Neural progenitor cell (in vitro differentiated cells): Measurements from ENCODE around the gene NFKBIL1. TPM values are rescaled to one million over a fixed set of nuclear protein-coding genes. Genes with fewer than 3 reads are reported as not detected.

Source experiments
- DNase-seq: peaks from one replicate; pipeline ENCODE4 v3.0.0-alpha.2; 2016; ENCODE audit warnings: low spot score
- H2AFZ ChIP-seq: fragments of 200-600 bp; sonication (generic); replicated peaks from 2 replicates; pipeline ENCODE4 v1.6.1; 2016; ENCODE audit warnings: antibody characterized with exemption
- H3F3A ChIP-seq: fragments of 200-600 bp; sonication (generic); 2 replicates; pipeline ENCODE4 v1.6.1; 2016; ENCODE audit warnings: antibody characterized with exemption, low read depth
- H3K27ac ChIP-seq: fragments of 200-600 bp; sonication (generic); 2 replicates; pipeline ENCODE4 v1.5.1; 2016; ENCODE audit warnings: mild to moderate bottlenecking
- H3K27me3 ChIP-seq: fragments of 200-600 bp; sonication (generic); 2 replicates; pipeline ENCODE4 v1.6.1; 2016; ENCODE audit warnings: mild to moderate bottlenecking, moderate library complexity
- H3K36me3 ChIP-seq: fragments of 200-600 bp; sonication (generic); 2 replicates; pipeline ENCODE4 v1.5.1; 2016
- H3K4me1 ChIP-seq: fragments of 200-600 bp; sonication (generic); 2 replicates; pipeline ENCODE4 v1.6.1; 2016; ENCODE audit warnings: mixed run types
- H3K4me2 ChIP-seq: fragments of 200-600 bp; sonication (generic); 2 replicates; pipeline ENCODE4 v1.6.1; 2016
- H3K4me3 ChIP-seq: fragments of 200-600 bp; sonication (generic); 2 replicates; pipeline ENCODE4 v1.5.1; 2016
- H3K79me2 ChIP-seq: fragments of 200-600 bp; sonication (generic); 2 replicates; pipeline ENCODE4 v1.6.1; 2016; ENCODE audit warnings: low read depth
- H3K9ac ChIP-seq: fragments of 200-600 bp; sonication (generic); 2 replicates; pipeline ENCODE4 v1.6.1; 2016
- H3K9me3 ChIP-seq: fragments of 200-600 bp; sonication (generic); 2 replicates; pipeline ENCODE4 v1.5.1; 2016; ENCODE audit warnings: low read depth
- H4K20me1 ChIP-seq: fragments of 200-600 bp; sonication (generic); 2 replicates; pipeline ENCODE4 v1.6.1; 2016; ENCODE audit warnings: low read depth
- H3K27ac Mint-ChIP-seq: 3 replicates; pipeline ENCODE4 v1.8.0; 2021; ENCODE audit warnings: mixed read lengths
- H3K27me3 Mint-ChIP-seq: 2 replicates; pipeline ENCODE4 v1.8.0; 2022; ENCODE audit warnings: low read depth, mild to moderate bottlenecking, inconsistent platforms, moderate library complexity, mixed read lengths; ENCODE audit not compliant: insufficient read depth
- H3K36me3 Mint-ChIP-seq: 3 replicates; pipeline ENCODE4 v1.8.0; 2021; ENCODE audit warnings: mixed read lengths
- H3K4me1 Mint-ChIP-seq: 3 replicates; pipeline ENCODE4 v1.8.0; 2021; ENCODE audit warnings: mixed read lengths
- H3K4me3 Mint-ChIP-seq: 3 replicates; pipeline ENCODE4 v1.8.0; 2021; ENCODE audit warnings: mild to moderate bottlenecking, moderate library complexity, mixed read lengths
- H3K9me3 Mint-ChIP-seq: 3 replicates; pipeline ENCODE4 v1.8.0; 2020; ENCODE audit warnings: mixed read lengths
- CTCF ChIP-seq: fragments of 200-600 bp; sonication (generic); IDR thresholded peaks from 2 replicates; pipeline ENCODE4 v1.5.1; 2017; ENCODE audit warnings: antibody characterized with exemption, mild to moderate bottlenecking
- EZH2 ChIP-seq: fragments of 200-600 bp; sonication (generic); IDR thresholded peaks from 2 replicates; pipeline ENCODE4 v1.6.1; 2017; ENCODE audit warnings: antibody characterized with exemption, mild to moderate bottlenecking, moderate library complexity
- EZH2phosphoT487 ChIP-seq: fragments of 200-600 bp; sonication (generic); IDR thresholded peaks from 2 replicates; pipeline ENCODE4 v1.6.1; 2017; ENCODE audit warnings: antibody characterized with exemption
- total RNA-seq: library from RNA; depleted of rRNA; stranded (reverse); fragments of >200 nt; gene quantifications from 2 replicates; pipeline ENCODE4 v1.2.3, GENCODE V29; 2015; ENCODE audit warnings: low replicate concordance

NFKBIL1 gene
- total RNA-seq, 1 donor from 2014 or later: 8.6 TPM

- Histone ChIP-seq H3K27me3 (no peaks in the 10 kb centered on the region), H4K20me1 (no peaks in the 10 kb centered on the region), H3K27ac (no peak overlapping the region), H2AFZ (no peak overlapping the region), H3F3A (no peaks in the 10 kb centered on the region), H3K4me2 (no peak overlapping the region), H3K79me2 (no peaks in the 10 kb centered on the region), H3K4me3 (no peak overlapping the region), H3K9ac (no peak overlapping the region), H3K36me3 (no peaks in the 10 kb centered on the region), H3K4me1 (no peaks in the 10 kb centered on the region), H3K9me3 (no peaks in the 10 kb centered on the region)
- Mint-ChIP-seq H3K27me3 (no peaks in the 10 kb centered on the region), H3K4me1 (no peaks in the 10 kb centered on the region), H3K4me3 (no peak overlapping the region), H3K27ac (no peak overlapping the region), H3K9me3 (no peaks in the 10 kb centered on the region), H3K36me3 (peaks cover 12% of the 10 kb centered on the region)
- TF ChIP-seq CTCF (no peak), EZH2 (no peak), EZH2phosphoT487 (no peak)
- DNase-seq: no peak
Observed at GRCh38 chr6:31559958-31560696, 12.7 kb downstream of the NFKBIL1 start.

GRCh38 chr6:31560697-31561058 is 13.3 kb downstream of the NFKBIL1 start:
- Mint-ChIP-seq H3K4me3 (no peak overlapping the region), H3K36me3 (peaks cover 12% of the 10 kb centered on the region), H3K4me1 (no peaks in the 10 kb centered on the region), H3K27ac (no peak overlapping the region), H3K9me3 (no peaks in the 10 kb centered on the region), H3K27me3 (no peaks in the 10 kb centered on the region)
- no peaks in the 10 kb centered on the region for H3K27me3 ChIP-seq
- H3K9ac ChIP-seq: no peak overlapping the region
- H2AFZ ChIP-seq: no peak overlapping the region
- H3K4me1 ChIP-seq: no peaks in the 10 kb centered on the region
- H3K79me2 ChIP-seq: no peaks in the 10 kb centered on the region
- H3K9me3 ChIP-seq: no peaks in the 10 kb centered on the region
- H3K4me3 ChIP-seq: no peak overlapping the region
- no peak for DNase-seq
- no peak overlapping the region for H3K27ac ChIP-seq
- no peak overlapping the region for H3K4me2 ChIP-seq
- no peaks in the 10 kb centered on the region for H4K20me1 ChIP-seq
- TF ChIP-seq EZH2 (no peak), CTCF (no peak), EZH2phosphoT487 (no peak)
- no peaks in the 10 kb centered on the region for H3K36me3 ChIP-seq
- no peaks in the 10 kb centered on the region for H3F3A ChIP-seq

- peaks cover 6% of the 10 kb centered on the region for H3K4me1 ChIP-seq
- peak overlapping the region; percentile 34 for H2AFZ ChIP-seq
- no peaks in the 10 kb centered on the region for H4K20me1 ChIP-seq
- no peak overlapping the region for H3K9ac ChIP-seq
- no peak overlapping the region for H3K4me3 ChIP-seq
- no peaks in the 10 kb centered on the region for H3K9me3 Mint-ChIP-seq
- H3K36me3 ChIP-seq: no peaks in the 10 kb centered on the region
- no peaks in the 10 kb centered on the region for H3K27me3 ChIP-seq
- DNase-seq: no peak
- no peak overlapping the region for H3K27ac ChIP-seq
- peak overlapping the region; percentile 57 for H3K4me3 Mint-ChIP-seq
- no peaks in the 10 kb centered on the region for H3K36me3 Mint-ChIP-seq
- no peaks in the 10 kb centered on the region for H3K79me2 ChIP-seq
- H3K4me1 Mint-ChIP-seq: peaks cover 15% of the 10 kb centered on the region
- no peaks in the 10 kb centered on the region for H3K9me3 ChIP-seq
- TF ChIP-seq CTCF (no peak), EZH2phosphoT487 (no peak), EZH2 (no peak)
- H3K27me3 Mint-ChIP-seq: peaks cover 8% of the 10 kb centered on the region
- H3F3A ChIP-seq: no peaks in the 10 kb centered on the region
- peak overlapping the region; percentile 0 for H3K27ac Mint-ChIP-seq
- peak overlapping the region; percentile 35 for H3K4me2 ChIP-seq
Observed at GRCh38 chr6:31567531-31568370, 20.3 kb downstream of the NFKBIL1 start.
